Stimulated activated CD4-positive, alpha-beta T cell treated with anti-CD3 and anti-CD28 coated beads, Interleukin-15, amount 100 ng/mL, for 48 hours (primary cell): ENCODE data around the gene TRIM34.
"Not testable (repeated sequence)": the region's sequence is repeated elsewhere in the genome, so short reads cannot be mapped to it uniquely, and the experiment has no call there.

Source experiments
- DNase-seq, 2 donors: peaks; one replicate each; pipeline ENCODE4 v3.0.0-alpha.2; 2020; ENCODE audit warnings: low read depth in 2 of 2

The TRIM34 gene

GRCh38 chr11:5624489-5625279 lies at the start of gene TRIM34:
TRIM34 (plus strand) TSS chr11:5625001; CDS start chr11:5632332, 7,331 bp downstream.
- peak; percentile 22 to 32 for DNase-seq

GRCh38 chr11:5575152-5575551 lies 49.6 kb upstream of the TRIM34 start:
- DNase-seq: no peak

- no peak for DNase-seq
Observed at GRCh38 chr11:5577101-5577500, 47.7 kb upstream of the TRIM34 start.

- no peak for DNase-seq
Observed at GRCh38 chr11:5580577-5580976, 44.2 kb upstream of the TRIM34 start, which contains the start of gene OR52B6. OR52B6 (plus strand) TSS chr11:5580877; CDS start chr11:5580877, 0 bp downstream.

- no peak for DNase-seq
Observed at GRCh38 chr11:5581014-5581413, 43.8 kb upstream of the TRIM34 start.

GRCh38 chr11:5584458-5584857 lies 40.3 kb upstream of the TRIM34 start:
- not testable (repeated sequence) for DNase-seq

GRCh38 chr11:5589906-5590305 lies 34.9 kb upstream of the TRIM34 start:
- DNase-seq: not testable (repeated sequence)

GRCh38 chr11:5591613-5592012 lies 33.2 kb upstream of the TRIM34 start:
- no peak for DNase-seq

GRCh38 chr11:5592615-5593014 lies 32.2 kb upstream of the TRIM34 start:
- no peak for DNase-seq

- no peak for DNase-seq
Observed at GRCh38 chr11:5593146-5593545, 31.7 kb upstream of the TRIM34 start.

- no peak for DNase-seq
Observed at GRCh38 chr11:5596607-5597201, 28.1 kb upstream of the TRIM34 start, which contains the start of gene TRIM6. TRIM6 (plus strand) TSS chr11:5596637; CDS start chr11:5596898, 261 bp downstream.

GRCh38 chr11:5597953-5598352 lies 26.8 kb upstream of the TRIM34 start:
- DNase-seq: no peak

GRCh38 chr11:5600374-5600851 lies 24.4 kb upstream of the TRIM34 start:
- DNase-seq: peak; percentile 34 to 42

GRCh38 chr11:5602791-5603190 lies 22.0 kb upstream of the TRIM34 start:
- DNase-seq: not testable (repeated sequence)

GRCh38 chr11:5603326-5603725 lies 21.5 kb upstream of the TRIM34 start:
- DNase-seq: no peak

- DNase-seq: no peak
Observed at GRCh38 chr11:5604896-5605295, 19.9 kb upstream of the TRIM34 start.

- DNase-seq: no peak
Observed at GRCh38 chr11:5605849-5606248, 19.0 kb upstream of the TRIM34 start.

GRCh38 chr11:5608808-5609207 lies 16.0 kb upstream of the TRIM34 start:
- no peak for DNase-seq

- DNase-seq: no peak
Observed at GRCh38 chr11:5610446-5610845, 14.4 kb upstream of the TRIM34 start.

GRCh38 chr11:5611627-5612026 lies 13.2 kb upstream of the TRIM34 start:
- DNase-seq: no peak

- no peak for DNase-seq
Observed at GRCh38 chr11:5618807-5619206, 6.0 kb upstream of the TRIM34 start.

GRCh38 chr11:5620651-5621521 lies 3.9 kb upstream of the TRIM34 start:
- DNase-seq: no peak
